ENCODE measurements around the gene COLEC11.

COLEC11 gene

GRCh38 chr2:3639015-3639630, 44.2 kb downstream of the COLEC11 start:
- DNase-seq (ENCODE audit: insufficient read length, low spot score) = no peak
- no peak for FAIRE-seq
- TF ChIP-seq POLR2A (IDR thresholded peaks at IDR 0.05; ENCODE audit: low read depth, low read length) = no peak

- FAIRE-seq (no peak), DNase-seq (ENCODE audit: insufficient read length, low spot score) (no peak)
- TF ChIP-seq POLR2A (IDR thresholded peaks at IDR 0.05; ENCODE audit: low read depth, low read length) = no peak
Observed at GRCh38 chr2:3639653-3640052, 44.7 kb downstream of the COLEC11 start.

- no peak for DNase-seq (ENCODE audit: insufficient read length, low spot score)
- no peak for FAIRE-seq
- TF ChIP-seq POLR2A (IDR thresholded peaks at IDR 0.05; ENCODE audit: low read depth, low read length) = no peak
Observed at GRCh38 chr2:3641181-3641580, 46.3 kb downstream of the COLEC11 start.

- DNase-seq (ENCODE audit: insufficient read length, low spot score) = no peak
- TF ChIP-seq POLR2A (IDR thresholded peaks at IDR 0.05; ENCODE audit: low read depth, low read length) = no peak
- FAIRE-seq = no peak
Observed at GRCh38 chr2:3641841-3642421, 47.0 kb downstream of the COLEC11 start.

GRCh38 chr2:3642521-3643215, 47.8 kb downstream of the COLEC11 start:
- no peak for TF ChIP-seq POLR2A (IDR thresholded peaks at IDR 0.05; ENCODE audit: low read depth, low read length)
- DNase-seq (ENCODE audit: insufficient read length, low spot score) (no peak), FAIRE-seq (no peak)

GRCh38 chr2:3643371-3644245, 48.7 kb downstream of the COLEC11 start:
- DNase-seq (ENCODE audit: insufficient read length, low spot score) (no peak), FAIRE-seq (no peak)
- no peak for TF ChIP-seq POLR2A (IDR thresholded peaks at IDR 0.05; ENCODE audit: low read depth, low read length)

GRCh38 chr2:3644246-3644525, 49.3 kb downstream of the COLEC11 start:
- FAIRE-seq (no peak), DNase-seq (ENCODE audit: insufficient read length, low spot score) (no peak)
- no peak for TF ChIP-seq POLR2A (IDR thresholded peaks at IDR 0.05; ENCODE audit: low read depth, low read length)

- FAIRE-seq (no peak), DNase-seq (ENCODE audit: insufficient read length, low spot score) (no peak)
- no peak for TF ChIP-seq POLR2A (IDR thresholded peaks at IDR 0.05; ENCODE audit: low read depth, low read length)
Observed at GRCh38 chr2:3644891-3645605, 50.1 kb downstream of the COLEC11 start.

GRCh38 chr2:3645745-3646389, 51.0 kb downstream of the COLEC11 start:
- DNase-seq (ENCODE audit: insufficient read length, low spot score) (no peak), FAIRE-seq (no peak)
- no peak for TF ChIP-seq POLR2A (IDR thresholded peaks at IDR 0.05; ENCODE audit: low read depth, low read length)

GRCh38 chr2:3646446-3646845, 51.5 kb downstream of the COLEC11 start:
- FAIRE-seq (no peak), DNase-seq (ENCODE audit: insufficient read length, low spot score) (no peak)
- no peak for TF ChIP-seq POLR2A (IDR thresholded peaks at IDR 0.05; ENCODE audit: low read depth, low read length)

GRCh38 chr2:3647246-3647645, 52.3 kb downstream of the COLEC11 start:
- DNase-seq (ENCODE audit: insufficient read length, low spot score) = no peak
- TF ChIP-seq POLR2A (IDR thresholded peaks at IDR 0.05; ENCODE audit: low read depth, low read length) = no peak
- no peak for FAIRE-seq

- TF ChIP-seq POLR2A (IDR thresholded peaks at IDR 0.05; ENCODE audit: low read depth, low read length) = no peak
- FAIRE-seq (no peak), DNase-seq (ENCODE audit: insufficient read length, low spot score) (no peak)
Observed at GRCh38 chr2:3647831-3648651, 53.1 kb downstream of the COLEC11 start.
